Measurements from ENCODE around the gene TMEM178A.

GRCh38 chr2:39704540-39704939 is 38.8 kb downstream of the TMEM178A start:
- TF ChIP-seq CTCF (IDR thresholded peaks at IDR 0.05) (no peak), POLR2A (IDR thresholded peaks at IDR 0.05) (no peak), EP300 (IDR thresholded peaks at IDR 0.05; ENCODE audit: low read depth) (no peak), POLR2AphosphoS5 (IDR thresholded peaks at IDR 0.05) (no peak)

All from transverse colon (tissue), 4 donors.